IPS-15b (cell line): Measurements from ENCODE around the gene UHRF2.

ENCODE experiments used
- H3K27me3 ChIP-seq: one replicate; pipeline ENCODE4 v1.6.1; 2013; ENCODE audit warnings: low read length; ENCODE audit not compliant: control insufficient read depth, insufficient read depth
- H3K36me3 ChIP-seq: one replicate; pipeline ENCODE4 v1.6.1; 2013; ENCODE audit warnings: low read length; ENCODE audit not compliant: control insufficient read depth, insufficient read depth
- H3K4me1 ChIP-seq: one replicate; pipeline ENCODE4 v1.6.1; 2013; ENCODE audit warnings: mild to moderate bottlenecking, low read length; ENCODE audit not compliant: control insufficient read depth, insufficient read depth
- H3K4me3 ChIP-seq: one replicate; pipeline ENCODE4 v1.5.1; 2013; ENCODE audit warnings: low read depth, low read length
- H3K9ac ChIP-seq: one replicate; pipeline ENCODE4 v1.6.1; 2013; ENCODE audit warnings: low read depth, mild to moderate bottlenecking, low read length
- H3K9me3 ChIP-seq: one replicate; pipeline ENCODE4 v1.6.1; 2013; ENCODE audit warnings: mild to moderate bottlenecking, low read length; ENCODE audit not compliant: control insufficient read depth, insufficient read depth

UHRF2 gene

DNA sequence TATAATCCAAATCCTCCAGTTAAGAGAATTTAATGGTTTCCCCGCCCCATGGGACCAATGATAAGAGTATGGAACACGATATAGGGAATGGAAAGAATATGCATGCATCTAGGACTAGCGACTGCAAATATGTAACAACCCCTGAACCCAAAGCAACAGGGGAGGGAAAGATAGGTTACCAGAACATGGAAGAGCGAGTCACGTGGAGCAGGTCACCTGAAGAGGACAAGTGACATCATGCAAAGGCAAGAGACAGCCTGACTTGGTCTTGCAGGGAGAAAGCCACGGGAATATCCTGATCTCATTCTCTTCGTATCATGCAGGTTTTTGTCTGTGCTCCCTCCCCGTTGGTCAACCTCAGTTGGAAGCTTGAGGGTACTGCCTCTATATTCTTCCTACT lies 4.7 kb upstream of the UHRF2 start:
- Histone ChIP-seq H3K36me3 (no peaks in the 10 kb centered on the region), H3K9me3 (no peaks in the 10 kb centered on the region), H3K4me1 (no peaks in the 10 kb centered on the region), H3K4me3 (no peak overlapping the region), H3K27me3 (peaks cover 17% of the 10 kb centered on the region), H3K9ac (no peak overlapping the region)

DNA sequence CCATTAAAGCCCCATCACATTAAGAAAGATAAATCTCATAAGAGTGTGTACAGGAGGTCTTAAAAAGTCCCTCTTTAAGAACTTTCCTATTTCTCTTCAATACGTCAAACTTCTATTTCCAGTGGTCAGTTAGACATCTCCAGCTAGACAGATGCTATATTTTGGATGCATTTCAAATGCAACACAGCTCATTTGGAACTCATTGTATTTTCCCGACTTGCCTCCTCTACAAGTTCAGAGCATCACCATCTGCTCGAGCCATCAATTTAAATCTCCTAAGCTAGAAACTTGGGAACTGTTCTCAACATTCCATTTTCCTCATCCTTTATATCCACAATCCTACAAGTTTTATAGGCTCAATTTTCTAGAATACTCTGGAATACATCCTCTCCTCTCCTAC lies 3.2 kb upstream of the UHRF2 start:
- Histone ChIP-seq H3K4me1 (peaks cover 3% of the 10 kb centered on the region), H3K27me3 (peaks cover 26% of the 10 kb centered on the region), H3K36me3 (no peaks in the 10 kb centered on the region), H3K9me3 (no peaks in the 10 kb centered on the region), H3K9ac (no peak overlapping the region), H3K4me3 (no peak overlapping the region)

DNA sequence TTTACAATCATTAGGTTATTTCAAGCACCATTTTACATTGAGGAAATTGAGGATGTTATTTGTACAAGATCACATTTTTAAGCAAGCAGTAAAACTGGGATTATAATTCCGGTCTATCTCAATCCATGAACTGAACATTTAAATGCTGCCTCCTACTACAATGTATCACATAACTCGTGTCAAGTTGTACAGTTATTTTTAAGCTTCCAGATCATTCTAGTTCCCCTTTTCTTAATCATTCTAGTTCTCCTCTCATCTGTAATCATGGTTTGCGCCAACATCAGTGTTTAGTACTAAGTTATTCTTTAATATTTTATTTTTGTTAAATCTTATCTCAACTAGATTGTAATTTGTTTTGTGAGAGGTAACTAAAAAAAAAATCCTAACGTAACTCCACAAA lies 2.4 kb upstream of the UHRF2 start:
- Histone ChIP-seq H3K4me1 (peaks cover 4% of the 10 kb centered on the region), H3K9ac (no peak overlapping the region), H3K9me3 (no peaks in the 10 kb centered on the region)

DNA sequence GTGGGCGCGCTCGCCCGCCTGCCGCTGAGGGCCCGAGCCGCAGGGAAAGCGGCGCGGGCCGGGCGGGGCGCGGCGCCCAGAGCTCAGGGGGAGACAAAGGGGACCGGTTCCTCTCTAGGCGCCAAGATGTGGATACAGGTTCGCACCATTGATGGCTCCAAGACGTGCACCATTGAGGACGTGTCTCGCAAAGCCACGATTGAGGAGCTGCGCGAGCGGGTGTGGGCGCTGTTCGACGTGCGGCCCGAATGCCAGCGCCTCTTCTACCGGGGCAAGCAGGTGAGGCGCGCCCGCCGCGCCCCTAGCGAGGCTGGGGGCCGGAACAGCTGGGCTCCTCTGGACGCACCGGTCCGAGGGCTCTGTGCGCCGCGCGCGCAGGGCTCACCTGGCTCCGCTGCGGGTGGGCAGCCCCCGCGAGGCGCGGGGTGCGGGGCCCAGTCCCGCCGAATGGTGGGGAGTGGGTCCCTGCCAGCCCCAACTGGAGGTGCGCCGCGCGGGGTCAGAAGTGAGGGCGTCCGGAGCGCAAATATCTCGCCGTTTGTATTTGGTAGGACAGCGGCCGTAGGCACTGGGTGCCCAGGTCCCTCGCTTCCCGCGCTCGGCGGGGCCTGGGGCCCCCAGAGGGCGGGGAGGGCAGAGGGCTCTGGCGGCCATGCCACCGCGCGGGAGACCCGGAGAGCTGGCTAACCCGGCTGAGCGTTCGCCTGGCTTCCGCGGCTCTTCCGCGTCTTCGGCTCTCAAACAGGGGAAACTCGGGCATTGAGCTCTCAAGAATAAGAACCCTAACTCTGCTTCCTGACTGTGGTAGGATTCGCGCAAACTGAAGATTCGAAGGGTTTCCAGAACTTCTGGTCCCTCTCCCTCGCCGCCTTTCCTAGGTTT lies 607 bp downstream of the UHRF2 start:
- Histone ChIP-seq H3K4me1 (peaks cover 8% of the 10 kb centered on the region), H3K9ac (peak overlapping the region; percentile 60), H3K36me3 (peaks cover 2% of the 10 kb centered on the region), H3K4me3 (peak overlapping the region; percentile 91), H3K9me3 (no peaks in the 10 kb centered on the region), H3K27me3 (peaks cover 33% of the 10 kb centered on the region)

More for the DNA sequence above, 2.4 kb upstream of the UHRF2 start:
- Histone ChIP-seq H3K4me3 (no peak overlapping the region), H3K27me3 (peaks cover 34% of the 10 kb centered on the region), H3K36me3 (no peaks in the 10 kb centered on the region)

DNA sequence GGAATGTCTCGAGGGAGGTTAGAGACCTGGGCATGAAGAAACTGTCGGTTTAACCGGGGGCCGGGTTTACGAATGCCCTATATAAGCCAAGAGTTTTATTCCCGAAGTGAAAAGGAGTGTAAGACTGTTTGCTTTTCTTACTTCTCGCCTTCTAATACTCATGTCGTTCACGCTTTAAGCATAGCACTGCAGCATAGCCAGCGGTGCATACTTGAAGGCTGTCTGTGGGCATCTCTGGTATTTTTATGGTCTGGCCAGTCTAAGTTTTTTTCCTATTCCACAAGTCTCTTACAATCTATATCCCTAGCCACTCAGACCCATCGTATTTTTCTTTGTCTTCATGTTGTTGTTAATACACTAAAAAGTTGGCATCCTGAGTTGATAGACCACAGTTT lies 1.2 kb downstream of the UHRF2 start:
- Histone ChIP-seq H3K4me1 (peaks cover 9% of the 10 kb centered on the region), H3K36me3 (peaks cover 2% of the 10 kb centered on the region), H3K27me3 (peaks cover 30% of the 10 kb centered on the region), H3K9ac (peak overlapping the region; percentile 60), H3K4me3 (peak overlapping the region; percentile 91), H3K9me3 (no peaks in the 10 kb centered on the region)

DNA sequence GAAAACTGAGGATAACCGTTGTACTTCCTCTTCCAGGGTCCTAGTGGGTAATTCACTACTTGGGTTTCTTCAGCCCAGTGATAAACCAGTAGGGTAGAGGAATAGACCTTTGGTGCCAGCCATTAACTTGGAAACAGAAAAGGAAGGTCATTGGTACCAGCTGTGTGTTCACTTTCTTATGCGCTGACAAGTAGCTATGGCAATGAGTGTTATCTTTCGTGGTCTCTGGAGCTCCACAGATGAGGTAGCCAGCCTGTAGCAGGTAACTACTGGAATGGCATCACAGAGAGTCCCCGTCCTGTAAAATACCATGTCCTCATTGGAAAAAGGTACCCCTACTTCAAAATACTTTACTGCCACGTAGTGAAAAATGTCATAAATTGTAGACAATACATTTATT lies 2.3 kb downstream of the UHRF2 start:
- no peak overlapping the region for H3K9ac ChIP-seq
- H3K27me3 ChIP-seq, result peaks cover 26% of the 10 kb centered on the region
- H3K4me1 ChIP-seq, result peaks cover 9% of the 10 kb centered on the region
- no peaks in the 10 kb centered on the region for H3K9me3 ChIP-seq
- H3K4me3 ChIP-seq, result no peak overlapping the region
- peaks cover 2% of the 10 kb centered on the region for H3K36me3 ChIP-seq

DNA sequence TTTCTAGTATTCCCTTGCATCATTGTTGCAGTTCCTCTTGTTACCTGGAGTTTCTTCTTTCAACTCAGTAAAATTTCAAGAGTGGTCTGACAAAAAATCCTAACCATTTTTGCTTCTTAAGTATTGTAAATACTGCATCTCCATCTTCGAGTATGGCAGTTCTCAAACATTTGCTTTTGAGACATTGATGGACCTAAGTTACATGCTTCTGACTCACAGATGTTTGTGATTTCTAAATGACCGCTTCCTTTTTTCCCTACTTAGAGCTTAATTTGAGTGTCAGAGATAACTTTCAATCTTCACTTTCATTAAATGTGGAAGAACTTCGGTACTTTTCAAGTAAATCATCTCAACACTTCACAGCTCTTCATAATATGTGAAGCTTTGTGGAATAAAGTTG lies 4.2 kb downstream of the UHRF2 start:
- peaks cover 20% of the 10 kb centered on the region for H3K27me3 ChIP-seq
- no peak overlapping the region for H3K4me3 ChIP-seq
- peaks cover 9% of the 10 kb centered on the region for H3K4me1 ChIP-seq
- no peaks in the 10 kb centered on the region for H3K9me3 ChIP-seq
- peaks cover 2% of the 10 kb centered on the region for H3K36me3 ChIP-seq
- H3K9ac ChIP-seq, result no peak overlapping the region

DNA sequence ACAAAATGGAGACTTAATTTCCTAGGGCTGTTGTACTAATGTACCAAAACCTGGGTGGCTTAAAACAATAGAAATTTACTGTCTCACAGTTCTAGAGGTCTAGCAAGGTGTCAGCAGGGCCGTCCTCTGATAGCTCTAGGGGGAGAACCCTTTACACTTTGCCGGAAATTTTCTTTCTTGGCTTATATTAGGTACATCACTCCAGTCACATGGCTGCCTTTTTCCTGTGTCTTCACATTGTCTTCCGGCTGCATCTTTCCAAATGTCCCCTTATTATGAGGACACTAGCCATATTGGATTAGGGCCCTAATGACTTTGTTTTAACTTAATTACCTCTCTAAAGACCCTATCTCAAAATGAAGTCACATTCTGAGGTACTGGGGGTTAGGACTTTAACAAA lies 5.8 kb downstream of the UHRF2 start:
- peaks cover 2% of the 10 kb centered on the region for H3K36me3 ChIP-seq
- no peak overlapping the region for H3K4me3 ChIP-seq
- H3K9me3 ChIP-seq, result no peaks in the 10 kb centered on the region
- no peak overlapping the region for H3K9ac ChIP-seq
- H3K4me1 ChIP-seq, result peaks cover 9% of the 10 kb centered on the region
- H3K27me3 ChIP-seq, result peaks cover 20% of the 10 kb centered on the region

DNA sequence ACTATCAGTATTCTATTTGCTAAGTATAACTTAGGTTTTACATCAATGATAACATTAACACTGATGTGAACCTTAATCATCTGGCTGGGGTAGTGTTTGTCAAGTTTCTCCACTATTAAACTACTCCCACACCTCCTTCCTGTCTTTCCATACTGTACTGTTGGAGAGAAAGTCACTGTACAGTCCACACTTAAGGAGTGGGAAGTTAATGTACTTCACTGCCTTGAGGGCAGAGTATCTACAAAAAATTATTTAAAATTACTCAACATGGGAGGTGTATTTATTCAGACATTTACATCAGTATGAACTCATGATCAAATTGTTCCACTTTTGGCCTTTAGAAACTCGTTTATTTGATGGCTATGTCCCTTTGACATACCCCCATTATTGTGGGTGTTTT lies 11.9 kb downstream of the UHRF2 start:
- H3K9me3 ChIP-seq, result no peaks in the 10 kb centered on the region
- H3K9ac ChIP-seq, result no peak overlapping the region
- H3K4me3 ChIP-seq, result no peak overlapping the region
- no peaks in the 10 kb centered on the region for H3K27me3 ChIP-seq
- H3K36me3 ChIP-seq, result no peaks in the 10 kb centered on the region
- no peaks in the 10 kb centered on the region for H3K4me1 ChIP-seq

DNA sequence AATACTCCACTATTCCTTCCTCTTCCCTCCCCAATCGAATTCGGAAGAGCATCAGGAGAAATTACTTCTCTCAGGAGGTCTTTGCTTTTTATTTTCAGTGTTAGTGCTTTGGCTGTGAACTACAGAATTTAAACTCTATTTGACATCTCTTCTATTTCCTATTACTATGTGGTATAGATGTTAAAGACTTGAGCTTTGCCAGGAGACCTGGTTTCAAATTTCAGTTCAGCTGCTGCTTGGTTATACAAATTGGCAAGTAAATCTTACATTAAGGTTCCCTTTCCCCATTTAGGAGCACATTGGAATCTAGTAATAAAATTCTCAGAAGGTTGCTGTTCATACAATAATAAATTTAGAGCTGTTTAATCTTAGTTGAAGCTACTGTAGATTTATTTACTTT lies 13.1 kb downstream of the UHRF2 start:
- no peak overlapping the region for H3K4me3 ChIP-seq
- no peaks in the 10 kb centered on the region for H3K4me1 ChIP-seq
- H3K9ac ChIP-seq, result no peak overlapping the region
- no peaks in the 10 kb centered on the region for H3K9me3 ChIP-seq
- H3K27me3 ChIP-seq, result no peaks in the 10 kb centered on the region
- no peaks in the 10 kb centered on the region for H3K36me3 ChIP-seq

DNA sequence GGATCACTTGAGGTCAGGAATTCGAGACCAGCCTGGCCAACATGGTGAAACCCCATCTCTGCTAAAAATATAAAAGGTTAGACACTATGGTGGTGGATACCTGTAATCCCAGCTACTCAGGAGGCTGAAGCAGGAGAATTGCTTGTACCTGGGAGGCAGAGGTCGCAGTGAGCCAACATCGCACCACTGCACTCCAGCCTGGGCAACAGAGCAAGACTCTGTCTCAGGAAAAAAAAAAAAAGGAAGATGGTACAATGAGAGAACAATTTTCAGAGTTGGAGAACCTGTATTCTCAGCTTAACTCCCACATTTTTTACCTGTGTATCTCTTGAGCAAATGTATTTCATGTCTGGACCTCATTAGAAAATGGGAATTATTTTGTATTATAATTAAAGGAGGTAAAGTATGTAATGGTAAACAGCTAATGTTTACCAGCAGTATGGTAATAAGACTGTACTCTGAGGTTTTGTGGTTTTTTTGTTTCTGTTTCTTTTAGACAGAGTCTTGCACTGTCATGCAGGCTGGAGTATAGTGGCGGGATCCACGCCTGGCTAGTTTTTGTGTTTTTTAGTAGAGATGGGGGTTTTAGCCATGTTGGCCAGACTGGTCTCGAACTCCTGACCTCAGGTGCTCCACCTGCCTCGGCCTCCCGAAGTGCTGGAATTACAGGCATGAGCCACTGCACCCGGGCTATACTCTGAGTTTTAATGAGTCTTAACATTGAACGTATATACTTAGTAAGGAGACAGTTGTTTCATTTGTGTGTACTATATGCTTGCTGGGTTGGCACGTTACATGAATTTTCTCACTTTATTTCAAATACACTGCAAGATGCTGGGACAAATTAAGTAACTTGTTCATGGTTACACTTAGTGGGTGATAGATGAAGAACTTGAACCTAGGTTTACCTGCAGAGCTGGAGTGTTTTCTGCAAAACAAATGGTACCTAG lies 16.2 kb downstream of the UHRF2 start:
- H3K9me3 ChIP-seq, result no peaks in the 10 kb centered on the region
- no peaks in the 10 kb centered on the region for H3K36me3 ChIP-seq
- no peak overlapping the region for H3K9ac ChIP-seq
- H3K4me1 ChIP-seq, result no peaks in the 10 kb centered on the region
- H3K27me3 ChIP-seq, result no peaks in the 10 kb centered on the region
- H3K4me3 ChIP-seq, result no peak overlapping the region
